ENCODE data around the gene TOM1L2.
A peak's percentile ranks its signal among the peaks of the same experiment; 100 is the strongest.

Gene TOM1L2

GRCh38 chr17:17947309-17947708 is 24.9 kb downstream of the TOM1L2 start:
- TF ChIP-seq SPI1 (IDR thresholded peaks at IDR 0.05; ENCODE audit: borderline replicate concordance, low read depth) (no peak), CTCF (IDR thresholded peaks at IDR 0.05; ENCODE audit: insufficient read depth, low read length) (no peak), GABPA (IDR thresholded peaks at IDR 0.05; ENCODE audit: low read depth) (no peak), POLR2AphosphoS5 (IDR thresholded peaks at IDR 0.05; ENCODE audit: low read depth) (no peak)
- TF ChIP-seq, protein P1, sequence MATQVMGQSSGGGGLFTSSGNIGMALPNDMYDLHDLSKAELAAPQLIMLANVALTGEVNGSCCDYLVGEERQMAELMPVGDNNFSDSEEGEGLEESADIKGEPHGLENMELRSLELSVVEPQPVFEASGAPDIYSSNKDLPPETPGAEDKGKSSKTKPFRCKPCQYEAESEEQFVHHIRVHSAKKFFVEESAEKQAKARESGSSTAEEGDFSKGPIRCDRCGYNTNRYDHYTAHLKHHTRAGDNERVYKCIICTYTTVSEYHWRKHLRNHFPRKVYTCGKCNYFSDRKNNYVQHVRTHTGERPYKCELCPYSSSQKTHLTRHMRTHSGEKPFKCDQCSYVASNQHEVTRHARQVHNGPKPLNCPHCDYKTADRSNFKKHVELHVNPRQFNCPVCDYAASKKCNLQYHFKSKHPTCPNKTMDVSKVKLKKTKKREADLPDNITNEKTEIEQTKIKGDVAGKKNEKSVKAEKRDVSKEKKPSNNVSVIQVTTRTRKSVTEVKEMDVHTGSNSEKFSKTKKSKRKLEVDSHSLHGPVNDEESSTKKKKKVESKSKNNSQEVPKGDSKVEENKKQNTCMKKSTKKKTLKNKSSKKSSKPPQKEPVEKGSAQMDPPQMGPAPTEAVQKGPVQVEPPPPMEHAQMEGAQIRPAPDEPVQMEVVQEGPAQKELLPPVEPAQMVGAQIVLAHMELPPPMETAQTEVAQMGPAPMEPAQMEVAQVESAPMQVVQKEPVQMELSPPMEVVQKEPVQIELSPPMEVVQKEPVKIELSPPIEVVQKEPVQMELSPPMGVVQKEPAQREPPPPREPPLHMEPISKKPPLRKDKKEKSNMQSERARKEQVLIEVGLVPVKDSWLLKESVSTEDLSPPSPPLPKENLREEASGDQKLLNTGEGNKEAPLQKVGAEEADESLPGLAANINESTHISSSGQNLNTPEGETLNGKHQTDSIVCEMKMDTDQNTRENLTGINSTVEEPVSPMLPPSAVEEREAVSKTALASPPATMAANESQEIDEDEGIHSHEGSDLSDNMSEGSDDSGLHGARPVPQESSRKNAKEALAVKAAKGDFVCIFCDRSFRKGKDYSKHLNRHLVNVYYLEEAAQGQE (IDR thresholded peaks at IDR 0.05; ENCODE audit: insufficient replicate concordance, low read depth) = no peak
- Histone ChIP-seq H3K27ac (replicated peaks) (no peak overlapping the region), H3K4me3 (replicated peaks; ENCODE audit: insufficient read depth, low read length) (no peak overlapping the region), H3K27me3 (ENCODE audit: insufficient read depth, poor library complexity, severe bottlenecking) (no peaks in the 10 kb centered on the region)
- DNase-seq (ENCODE audit: low read depth in 1 of 2, low spot score in 1 of 2) = no peak

DNA sequence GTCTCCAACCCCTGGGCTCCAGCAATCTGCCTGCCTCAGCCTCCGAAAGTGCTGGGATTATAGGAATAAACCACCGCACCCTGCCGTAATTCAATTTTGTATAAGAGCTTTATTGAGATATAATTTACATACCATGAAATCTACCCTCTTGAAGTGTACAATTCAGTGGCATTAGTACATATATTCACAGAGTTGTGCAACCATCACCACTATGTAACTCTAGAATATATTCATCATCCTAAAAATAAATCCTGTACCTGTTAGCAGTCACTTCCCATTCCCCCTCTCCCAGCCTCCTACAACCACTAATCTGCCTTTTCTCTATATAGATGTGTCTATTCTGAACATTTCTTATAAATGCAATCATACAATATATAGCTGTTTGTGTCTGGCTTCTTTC is 26.1 kb downstream of the TOM1L2 start:
- no peak overlapping the region for H3K27ac ChIP-seq (replicated peaks)
- no peak overlapping the region for H3K4me3 ChIP-seq (replicated peaks; ENCODE audit: insufficient read depth, low read length)
- no peak for TF ChIP-seq POLR2AphosphoS5 (IDR thresholded peaks at IDR 0.05; ENCODE audit: low read depth)
- no peak for TF ChIP-seq CTCF (IDR thresholded peaks at IDR 0.05; ENCODE audit: insufficient read depth, low read length)
- TF ChIP-seq, protein P1 (IDR thresholded peaks at IDR 0.05; ENCODE audit: insufficient replicate concordance, low read depth) = no peak
- no peak for TF ChIP-seq SPI1 (IDR thresholded peaks at IDR 0.05; ENCODE audit: borderline replicate concordance, low read depth)
- no peak for TF ChIP-seq GABPA (IDR thresholded peaks at IDR 0.05; ENCODE audit: low read depth)
- no peaks in the 10 kb centered on the region for H3K27me3 ChIP-seq (ENCODE audit: insufficient read depth, poor library complexity, severe bottlenecking)
- DNase-seq (ENCODE audit: low read depth in 1 of 2, low spot score in 1 of 2) = peak in 1 of 2 experiments; percentile 5

DNA sequence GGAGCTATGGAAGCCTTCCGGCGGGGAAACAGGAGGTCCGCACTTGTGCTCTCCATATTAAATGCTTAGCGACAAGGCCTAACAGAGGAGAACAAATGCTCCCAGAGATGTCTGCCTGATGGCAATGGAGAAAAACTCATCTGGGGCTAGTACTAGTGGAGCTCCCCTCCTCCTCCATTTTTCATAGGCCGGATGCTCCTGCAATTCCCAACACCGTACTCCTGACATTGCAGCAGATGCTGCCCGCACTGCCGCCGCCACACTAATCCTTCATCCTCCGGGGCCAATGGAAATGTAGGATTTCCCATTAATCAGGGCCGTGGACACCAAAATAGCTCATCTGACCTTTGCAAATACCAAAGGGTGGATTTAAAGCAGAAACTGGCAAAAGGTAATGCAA is 27.5 kb downstream of the TOM1L2 start:
- Histone ChIP-seq H3K27ac (replicated peaks) (no peak overlapping the region), H3K27me3 (ENCODE audit: insufficient read depth, poor library complexity, severe bottlenecking) (no peaks in the 10 kb centered on the region), H3K4me3 (replicated peaks; ENCODE audit: insufficient read depth, low read length) (no peak overlapping the region)
- DNase-seq (ENCODE audit: low read depth in 1 of 2, low spot score in 1 of 2) = no peak
- TF ChIP-seq, protein P1 (IDR thresholded peaks at IDR 0.05; ENCODE audit: insufficient replicate concordance, low read depth) = no peak
- TF ChIP-seq POLR2AphosphoS5 (IDR thresholded peaks at IDR 0.05; ENCODE audit: low read depth) = no peak
- TF ChIP-seq GABPA (IDR thresholded peaks at IDR 0.05; ENCODE audit: low read depth) = no peak
- no peak for TF ChIP-seq CTCF (IDR thresholded peaks at IDR 0.05; ENCODE audit: insufficient read depth, low read length)
- no peak for TF ChIP-seq SPI1 (IDR thresholded peaks at IDR 0.05; ENCODE audit: borderline replicate concordance, low read depth)
